Esophagus muscularis mucosa (tissue), 4 donors: ENCODE data around the gene RFX3. TPM values are rescaled to one million over a fixed set of nuclear protein-coding genes. Genes with fewer than 3 reads are reported as not detected.

Experiments used
- DNase-seq: peaks from one replicate; pipeline ENCODE4 v3.0.0-alpha.2; 2017; ENCODE audit errors: extremely low spot score
- H3K27ac ChIP-seq, 4 donors: fragments of 200-600 bp; sonication (generic); replicated peaks in 1 of 4; 1 replicate in 3 of 4; 2 replicates in 1 of 4; pipeline ENCODE4 v1.5.1; 2016 to 2019; ENCODE audit warnings: mild to moderate bottlenecking in 1 of 4
- H3K27me3 ChIP-seq, 4 donors: fragments of 200-600 bp; sonication (generic); one replicate each; pipeline versions ENCODE4 v1.5.1 to v1.6.0; 2016 to 2019
- H3K36me3 ChIP-seq, 4 donors: fragments of 200-600 bp; sonication (generic); one replicate each; pipeline ENCODE4 v1.5.1; 2016 to 2019
- H3K4me1 ChIP-seq, 4 donors: fragments of 200-600 bp; sonication (generic); one replicate each; pipeline ENCODE4 v1.5.1; 2016 to 2019
- H3K4me3 ChIP-seq, 4 donors: fragments of 200-600 bp; sonication (generic); 1 replicate in 2 of 4; 2 replicates in 2 of 4; pipeline ENCODE4 v1.5.1; 2016 to 2019; ENCODE audit warnings: mild to moderate bottlenecking in 4 of 4, moderate library complexity in 1 of 4
- H3K9me3 ChIP-seq, 4 donors: fragments of 200-600 bp; sonication (generic); 1 replicate in 3 of 4; 2 replicates in 1 of 4; pipeline ENCODE4 v1.5.1; 2016 to 2019
- EP300 ChIP-seq: sonication (generic); formaldehyde crosslinking; IDR thresholded peaks from one replicate; pipeline ENCODE4 v1.6.1; 2017; ENCODE audit warnings: antibody characterized with exemption
- POLR2A ChIP-seq: fragments of 450-650 bp; IDR thresholded peaks from one replicate; pipeline ENCODE4 v1.6.1; 2017; ENCODE audit warnings: antibody characterized with exemption, moderate library complexity, mild to moderate bottlenecking, low read depth
- POLR2AphosphoS5 ChIP-seq, 2 donors: sonication (generic); formaldehyde crosslinking; IDR thresholded peaks; one replicate each; pipeline ENCODE4 v1.6.1; 2017; ENCODE audit warnings: antibody characterized with exemption in 2 of 2
- WGBS: methylation state at CpG from one replicate; pipeline ENCODE4 v1.1.5; 2018; 5-methylcytosine and 5-hydroxymethylcytosine counted together
- intact Hi-C: fragments of 100-400 bp; cut with DNase I; formaldehyde crosslinking; loops from one replicate; pipeline ENCODE4 v1.15.1; 2023
- total RNA-seq, 4 donors: library from RNA; depleted of rRNA; stranded (reverse); fragments of >200 nt; gene quantifications; one replicate each; pipeline versions ENCODE4 v1.1.0 to v1.2.1, GENCODE V29; 2016
- TF ChIP-seq, protein P1 (sequence below), 3 experiments: fragments of 200-600 bp in 2 of 3; fragments of 450-650 bp in 1 of 3; sonication (generic) in 2 of 3; IDR thresholded peaks; one replicate each; pipeline ENCODE4 v1.5.1; 2017 to 2019; ENCODE audit warnings: antibody characterized with exemption in 3 of 3, mild to moderate bottlenecking in 2 of 3, moderate library complexity in 1 of 3

Gene RFX3
- total RNA-seq, 4 donors from 2014 or later: 4.5 to 7.9 (median 5.5) TPM

GRCh38 chr9:3415906-3416305, 109.9 kb downstream of the RFX3 start:
- Histone ChIP-seq H3K4me3 (no peak overlapping the region), H3K27me3 (no peaks in the 10 kb centered on the region), H3K36me3 (no peaks in the 10 kb centered on the region), H3K9me3 (no peaks in the 10 kb centered on the region), H3K4me1 (peaks cover 0 to 11% (median 2%) of the 10 kb centered on the region in 4 donors), H3K27ac (no peak overlapping the region)
- intact Hi-C loops: no loop called here
- no peak for DNase-seq
- TF ChIP-seq POLR2A: no peak
- TF ChIP-seq, protein P1, sequence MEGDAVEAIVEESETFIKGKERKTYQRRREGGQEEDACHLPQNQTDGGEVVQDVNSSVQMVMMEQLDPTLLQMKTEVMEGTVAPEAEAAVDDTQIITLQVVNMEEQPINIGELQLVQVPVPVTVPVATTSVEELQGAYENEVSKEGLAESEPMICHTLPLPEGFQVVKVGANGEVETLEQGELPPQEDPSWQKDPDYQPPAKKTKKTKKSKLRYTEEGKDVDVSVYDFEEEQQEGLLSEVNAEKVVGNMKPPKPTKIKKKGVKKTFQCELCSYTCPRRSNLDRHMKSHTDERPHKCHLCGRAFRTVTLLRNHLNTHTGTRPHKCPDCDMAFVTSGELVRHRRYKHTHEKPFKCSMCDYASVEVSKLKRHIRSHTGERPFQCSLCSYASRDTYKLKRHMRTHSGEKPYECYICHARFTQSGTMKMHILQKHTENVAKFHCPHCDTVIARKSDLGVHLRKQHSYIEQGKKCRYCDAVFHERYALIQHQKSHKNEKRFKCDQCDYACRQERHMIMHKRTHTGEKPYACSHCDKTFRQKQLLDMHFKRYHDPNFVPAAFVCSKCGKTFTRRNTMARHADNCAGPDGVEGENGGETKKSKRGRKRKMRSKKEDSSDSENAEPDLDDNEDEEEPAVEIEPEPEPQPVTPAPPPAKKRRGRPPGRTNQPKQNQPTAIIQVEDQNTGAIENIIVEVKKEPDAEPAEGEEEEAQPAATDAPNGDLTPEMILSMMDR (IDR thresholded peaks at IDR 0.05): no peak
- no peak for TF ChIP-seq POLR2AphosphoS5 (IDR thresholded peaks at IDR 0.05)
- TF ChIP-seq EP300: no peak

DNA sequence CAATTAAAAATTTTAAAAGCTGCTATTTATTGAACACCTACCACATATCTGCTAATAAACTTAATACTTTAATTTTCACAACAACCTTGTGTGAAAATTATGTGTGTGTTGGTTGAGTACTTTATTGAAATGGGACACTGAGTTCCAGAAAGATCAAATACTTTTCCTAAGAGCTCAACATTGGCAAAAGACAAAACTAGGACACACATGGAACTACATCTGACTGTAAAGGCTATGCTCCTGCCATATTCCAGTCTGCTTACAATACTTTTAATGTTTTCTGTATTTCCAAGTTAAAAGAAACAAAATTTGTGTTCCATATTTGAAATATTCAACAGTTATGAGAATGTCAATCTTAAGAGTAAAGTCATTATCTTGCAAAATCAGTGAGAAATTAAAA, 111.8 kb downstream of the RFX3 start:
- intact Hi-C loops: no loop called here
- Histone ChIP-seq H3K4me3 (no peak overlapping the region), H3K9me3 (no peaks in the 10 kb centered on the region), H3K36me3 (no peaks in the 10 kb centered on the region), H3K27me3 (no peaks in the 10 kb centered on the region), H3K27ac (no peak overlapping the region), H3K4me1 (peaks cover 0 to 11% (median 2%) of the 10 kb centered on the region in 4 donors)
- no peak for DNase-seq
- TF ChIP-seq POLR2AphosphoS5 (IDR thresholded peaks at IDR 0.05) (no peak), POLR2A (no peak)
- TF ChIP-seq, protein P1 (IDR thresholded peaks at IDR 0.05): no peak

DNA sequence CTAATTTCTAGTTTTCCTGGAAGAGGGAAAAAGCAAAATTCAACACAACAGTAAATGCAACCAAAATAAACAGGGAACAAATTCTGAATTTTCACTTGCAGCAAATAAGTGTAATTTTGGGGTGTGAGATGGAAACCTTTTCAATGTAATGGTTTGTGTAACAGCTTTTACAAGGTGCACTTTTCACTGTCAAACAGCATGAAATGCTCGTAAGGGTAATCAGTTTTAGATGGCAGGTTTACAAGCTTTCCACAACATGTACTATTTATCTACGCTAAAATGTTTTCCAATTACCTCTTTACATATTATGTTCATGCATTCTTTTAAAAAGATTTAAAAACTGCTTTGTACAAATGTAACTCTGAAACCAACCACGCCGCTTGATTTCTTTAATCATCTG, 115.3 kb downstream of the RFX3 start:
- WGBS: 84% methylated on average over 4 of the region's 4 CpGs
- Histone ChIP-seq H3K4me1 (peaks cover 0 to 11% (median 2%) of the 10 kb centered on the region in 4 donors), H3K27me3 (no peaks in the 10 kb centered on the region), H3K4me3 (no peak overlapping the region), H3K27ac (no peak overlapping the region), H3K9me3 (no peaks in the 10 kb centered on the region), H3K36me3 (no peaks in the 10 kb centered on the region)
- intact Hi-C loops: no loop called here
- no peak for TF ChIP-seq POLR2A
- TF ChIP-seq, protein P1 (IDR thresholded peaks at IDR 0.05): no peak
- TF ChIP-seq POLR2AphosphoS5 (IDR thresholded peaks at IDR 0.05): no peak
- TF ChIP-seq EP300: no peak
- no peak for DNase-seq

GRCh38 chr9:3409453-3409852, 116.3 kb downstream of the RFX3 start:
- 97% methylated on average over 1 of the region's 1 CpG for WGBS
- Histone ChIP-seq H3K4me1 (peaks cover 0 to 11% (median 2%) of the 10 kb centered on the region in 4 donors), H3K27me3 (no peaks in the 10 kb centered on the region), H3K36me3 (no peaks in the 10 kb centered on the region), H3K9me3 (no peaks in the 10 kb centered on the region), H3K4me3 (no peak overlapping the region), H3K27ac (no peak overlapping the region)
- no peak for DNase-seq
- no peak for TF ChIP-seq POLR2A
- TF ChIP-seq, protein P1 (IDR thresholded peaks at IDR 0.05): no peak
- TF ChIP-seq POLR2AphosphoS5 (IDR thresholded peaks at IDR 0.05): no peak
- TF ChIP-seq EP300: no peak
- intact Hi-C loops: no loop called here

DNA sequence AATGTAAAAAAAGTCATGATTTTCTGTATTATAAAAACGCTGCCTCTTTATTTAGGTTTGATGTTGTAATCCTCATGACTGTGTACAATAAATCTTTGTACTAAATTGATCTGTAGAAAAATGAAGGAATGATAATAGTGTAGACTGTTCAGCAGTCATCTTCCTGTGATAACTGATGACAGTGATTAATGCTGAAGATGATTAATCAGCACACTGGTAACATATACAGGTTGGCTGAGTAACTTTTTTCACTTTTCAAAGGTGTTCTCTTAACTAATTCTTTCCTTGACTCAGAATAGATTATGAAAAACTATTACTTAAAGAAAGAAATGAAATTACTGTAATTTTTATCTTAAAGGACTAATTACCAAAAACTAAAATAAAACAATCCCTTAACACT, 122.5 kb downstream of the RFX3 start:
- Histone ChIP-seq H3K27ac (no peak overlapping the region), H3K4me3 (no peak overlapping the region), H3K9me3 (no peaks in the 10 kb centered on the region), H3K27me3 (no peaks in the 10 kb centered on the region), H3K4me1 (peaks cover 0 to 9% (median 4%) of the 10 kb centered on the region in 4 donors), H3K36me3 (no peaks in the 10 kb centered on the region)
- no peak for TF ChIP-seq EP300
- TF ChIP-seq, protein P1 (IDR thresholded peaks at IDR 0.05): no peak
- TF ChIP-seq POLR2A: no peak
- no peak for TF ChIP-seq POLR2AphosphoS5 (IDR thresholded peaks at IDR 0.05)
- DNase-seq: no peak
- intact Hi-C loops: no loop called here
- 77% methylated on average over 1 of the region's 1 CpG for WGBS
